Measurements from ENCODE around the gene ANXA3. TPM values are rescaled to one million over a fixed set of nuclear protein-coding genes. Genes with fewer than 3 reads are reported as not detected.

Gene ANXA3
- total RNA-seq, 1 donor from 2014 or later, result 34.5 TPM

GRCh38 chr4:78622253-78622979 lies 70.8 kb downstream of the ANXA3 start:
- Histone ChIP-seq H3K36me3 (no peaks in the 10 kb centered on the region), H3K27me3 (ENCODE audit: low read depth) (no peaks in the 10 kb centered on the region), H3K4me1 (peaks cover 18% of the 10 kb centered on the region), H3K27ac (replicated peaks) (no peak overlapping the region), H3K9me3 (replicated peaks) (no peaks in the 10 kb centered on the region), H3K4me3 (no peak overlapping the region)
- intact Hi-C loops (cut with micrococcal nuclease), result no loop called here
- DNase-seq, result no peak
- no peak for TF ChIP-seq CTCF (IDR thresholded peaks at IDR 0.05; ENCODE audit: borderline replicate concordance)

GRCh38 chr4:78624048-78624447 lies 72.5 kb downstream of the ANXA3 start:
- no peak overlapping the region for H3K4me3 ChIP-seq
- TF ChIP-seq CTCF (IDR thresholded peaks at IDR 0.05; ENCODE audit: borderline replicate concordance), result no peak
- DNase-seq, result no peak
- intact Hi-C loops (cut with micrococcal nuclease), result no loop called here
- peaks cover 18% of the 10 kb centered on the region for H3K4me1 ChIP-seq
- no peaks in the 10 kb centered on the region for H3K9me3 ChIP-seq (replicated peaks)
- no peak overlapping the region for H3K27ac ChIP-seq (replicated peaks)
- no peaks in the 10 kb centered on the region for H3K36me3 ChIP-seq
- no peaks in the 10 kb centered on the region for H3K27me3 ChIP-seq (ENCODE audit: low read depth)

- H3K4me3 ChIP-seq, result no peak overlapping the region
- intact Hi-C loops (cut with micrococcal nuclease), result no loop called here
- DNase-seq, result no peak
- no peaks in the 10 kb centered on the region for H3K27me3 ChIP-seq (ENCODE audit: low read depth)
- TF ChIP-seq CTCF (IDR thresholded peaks at IDR 0.05; ENCODE audit: borderline replicate concordance), result no peak
- H3K36me3 ChIP-seq, result no peaks in the 10 kb centered on the region
- H3K9me3 ChIP-seq (replicated peaks), result no peaks in the 10 kb centered on the region
- H3K4me1 ChIP-seq, result peaks cover 25% of the 10 kb centered on the region
- no peak overlapping the region for H3K27ac ChIP-seq (replicated peaks)
Measured at GRCh38 chr4:78625073-78625472, 73.5 kb downstream of the ANXA3 start.

GRCh38 chr4:78627046-78627965 lies 75.7 kb downstream of the ANXA3 start:
- no peaks in the 10 kb centered on the region for H3K36me3 ChIP-seq
- no peaks in the 10 kb centered on the region for H3K27me3 ChIP-seq (ENCODE audit: low read depth)
- no peak overlapping the region for H3K4me3 ChIP-seq
- intact Hi-C loops (cut with micrococcal nuclease), result no loop called here
- no peak overlapping the region for H3K27ac ChIP-seq (replicated peaks)
- peaks cover 38% of the 10 kb centered on the region for H3K4me1 ChIP-seq
- no peaks in the 10 kb centered on the region for H3K9me3 ChIP-seq (replicated peaks)
- TF ChIP-seq CTCF (IDR thresholded peaks at IDR 0.05; ENCODE audit: borderline replicate concordance), result no peak
- DNase-seq, result no peak

GRCh38 chr4:78627966-78628678 lies 76.6 kb downstream of the ANXA3 start:
- intact Hi-C loops (cut with micrococcal nuclease), result no loop called here

More at GRCh38 chr4:78627966-78628678, 76.6 kb downstream of the ANXA3 start:
- Histone ChIP-seq H3K27me3 (ENCODE audit: low read depth) (no peaks in the 10 kb centered on the region), H3K36me3 (no peaks in the 10 kb centered on the region), H3K27ac (replicated peaks) (no peak overlapping the region), H3K4me1 (peaks cover 39% of the 10 kb centered on the region), H3K9me3 (replicated peaks) (no peaks in the 10 kb centered on the region), H3K4me3 (no peak overlapping the region)
- TF ChIP-seq CTCF (IDR thresholded peaks at IDR 0.05; ENCODE audit: borderline replicate concordance), result no peak
- no peak for DNase-seq
